ENCODE data around the gene CEP126. TPM values are rescaled to one million over a fixed set of nuclear protein-coding genes. Genes with fewer than 3 reads are reported as not detected.

CEP126 gene
- total RNA-seq (ENCODE audit: insufficient read depth, low replicate concordance): 6.5 TPM

GRCh38 chr11:101914738-101915426 is at the start of gene CEP126:
CEP126 (plus strand) TSS chr11:101915010; CDS start chr11:101915285, 275 bp downstream.
- peak; percentile 98 for DNase-seq (ENCODE audit: low spot score)

- DNase-seq (ENCODE audit: low spot score): no peak
Measured at GRCh38 chr11:101866619-101867491, 48.0 kb upstream of the CEP126 start.

- no peak for DNase-seq (ENCODE audit: low spot score)
Measured at GRCh38 chr11:101867951-101868350, 46.9 kb upstream of the CEP126 start.

GRCh38 chr11:101870510-101870909 is 44.3 kb upstream of the CEP126 start:
- DNase-seq (ENCODE audit: low spot score): no peak

GRCh38 chr11:101872171-101872882 is 42.5 kb upstream of the CEP126 start:
- DNase-seq (ENCODE audit: low spot score): no peak

GRCh38 chr11:101880222-101880621 is 34.6 kb upstream of the CEP126 start:
- no peak for DNase-seq (ENCODE audit: low spot score)

- no peak for DNase-seq (ENCODE audit: low spot score)
Measured at GRCh38 chr11:101881586-101881985, 33.2 kb upstream of the CEP126 start.

GRCh38 chr11:101885631-101886030 is 29.2 kb upstream of the CEP126 start:
- DNase-seq (ENCODE audit: low spot score): no peak

- DNase-seq (ENCODE audit: low spot score): no peak
Measured at GRCh38 chr11:101889767-101890166, 25.0 kb upstream of the CEP126 start.

- DNase-seq (ENCODE audit: low spot score): peak; percentile 25
Measured at GRCh38 chr11:101894505-101894904, 20.3 kb upstream of the CEP126 start.

- no peak for DNase-seq (ENCODE audit: low spot score)
Measured at GRCh38 chr11:101907815-101908214, 7.0 kb upstream of the CEP126 start.

- no peak for DNase-seq (ENCODE audit: low spot score)
Measured at GRCh38 chr11:101909087-101909486, 5.7 kb upstream of the CEP126 start.

GRCh38 chr11:101912823-101913284 is 2.0 kb upstream of the CEP126 start:
- DNase-seq (ENCODE audit: low spot score): peak; percentile 6

GRCh38 chr11:101913656-101914055 is 1.2 kb upstream of the CEP126 start:
- DNase-seq (ENCODE audit: low spot score): peak; percentile 12

GRCh38 chr11:101914341-101914737 is 471 bp upstream of the CEP126 start:
- DNase-seq (ENCODE audit: low spot score): peak; percentile 87

GRCh38 chr11:101915791-101916291 is 1.0 kb downstream of the CEP126 start:
- peak; percentile 91 for DNase-seq (ENCODE audit: low spot score)

- DNase-seq (ENCODE audit: low spot score): no peak
Measured at GRCh38 chr11:101916422-101916821, 1.6 kb downstream of the CEP126 start, which contains the start of gene ANGPTL5. ANGPTL5 (minus strand) TSS chr11:101916522; CDS start chr11:101907909, 8,613 bp downstream.

- DNase-seq (ENCODE audit: low spot score): peak; percentile 12
Measured at GRCh38 chr11:101917226-101917625, 2.4 kb downstream of the CEP126 start.

GRCh38 chr11:101920992-101921391 is 6.2 kb downstream of the CEP126 start:
- DNase-seq (ENCODE audit: low spot score): no peak

- no peak for DNase-seq (ENCODE audit: low spot score)
Measured at GRCh38 chr11:101923554-101923953, 8.7 kb downstream of the CEP126 start.

GRCh38 chr11:101929294-101929915 is 14.6 kb downstream of the CEP126 start:
- no peak for DNase-seq (ENCODE audit: low spot score)
